Measurements from ENCODE around the gene REEP6. TPM values are rescaled to one million over a fixed set of nuclear protein-coding genes. Genes with fewer than 3 reads are reported as not detected.

Gene REEP6
- total and polyA plus RNA-seq, 2 of the 4 experiments (the other 2 are of a cell fraction): 1.3 to 2.2 TPM

DNA sequence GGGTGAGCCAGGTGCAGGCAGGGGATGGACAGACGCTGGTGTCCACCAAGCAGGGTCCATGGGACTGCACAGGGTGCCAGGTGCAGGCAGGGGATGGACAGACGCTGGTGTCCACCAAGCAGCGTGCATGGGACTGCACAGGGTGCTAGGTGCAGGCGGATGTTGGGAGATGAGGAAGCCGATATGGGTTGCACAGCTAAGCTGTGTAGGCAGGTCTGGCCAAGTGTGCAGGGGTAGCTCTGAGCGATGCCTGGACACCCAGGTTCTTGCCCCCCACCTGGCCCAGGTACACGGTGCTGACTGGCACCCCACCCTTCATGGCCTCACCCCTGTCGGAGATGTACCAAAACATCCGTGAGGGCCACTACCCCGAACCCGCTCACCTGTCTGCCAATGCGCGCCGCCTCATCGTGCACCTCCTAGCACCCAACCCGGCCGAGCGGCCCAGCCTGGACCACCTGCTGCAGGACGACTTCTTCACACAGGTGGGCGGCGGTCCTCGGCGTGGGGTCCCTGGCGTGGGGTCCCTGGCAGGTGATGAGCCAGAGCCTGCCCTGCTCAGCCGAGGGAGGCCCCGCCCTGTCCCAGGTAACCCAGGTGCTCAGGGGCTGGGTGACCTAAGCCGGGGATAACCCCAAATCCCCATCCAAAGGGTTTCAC is 36.8 kb downstream of the REEP6 start:
- H3K9ac ChIP-seq (ENCODE audit: low read depth, low read length): no peak overlapping the region
- H4K8ac ChIP-seq (ENCODE audit: low read depth in 2 of 2, low read length in 2 of 2): no peak overlapping the region
- dilution Hi-C loops (cut with HindIII; ENCODE audit: low sequenced_read_pairs, unreplicated experiment): no loop called here
- BruUV-seq (replicated peaks): no TSS peak
- H3K9me3 ChIP-seq (ENCODE audit: control insufficient read depth, insufficient read depth, low read length): no peaks in the 10 kb centered on the region
- ATAC-seq (ENCODE audit: low read depth): no peak
- no peak overlapping the region for H4K5ac ChIP-seq (ENCODE audit: low read depth, low read length)
- no peak overlapping the region for H3K4me2 ChIP-seq (ENCODE audit: low read depth, low read length)
- no peak overlapping the region for H3K27ac ChIP-seq (ENCODE audit: insufficient read depth, low read length)
- ChIA-PET POLR2A (ENCODE audit: unreplicated experiment) (interaction anchor here (0.7 kb wide), 1 partner anchor 126 kb away, joined by 4 read pairs; no protein-coding TSS in a partner anchor), CTCF (no interaction called here)
- no peak for TF ChIP-seq POLR2A (IDR thresholded peaks at IDR 0.05; ENCODE audit: low read depth, low read length)
- H3K18ac ChIP-seq (ENCODE audit: low read depth, low read length): no peak overlapping the region
- no peaks in the 10 kb centered on the region for H3K36me3 ChIP-seq (ENCODE audit: control insufficient read depth, insufficient read depth, low read length)
- no peak overlapping the region for H2BK20ac ChIP-seq (ENCODE audit: low read depth, low read length)
- H3K14ac ChIP-seq (replicated peaks; ENCODE audit: low read depth, low read length): no peak overlapping the region
- no peak for DNase-seq
- in situ Hi-C loops (cut with MboI; ENCODE audit: low sequenced_read_pairs): loop anchor here (25.0 kb wide), 1 partner anchor 260 kb away; no protein-coding TSS in a partner anchor
- 77% methylated on average over 18 of the region's 27 CpGs; no CpG with 5 or more reads in 1 of the 2 experiments for WGBS, 2 experiments (ENCODE audit: extremely low coverage in 2 of 2, insufficient read length in 1 of 2)
- intact Hi-C loops (cut with micrococcal nuclease): no loop called here
- H3K23ac ChIP-seq (ENCODE audit: low read depth, low read length): no peak overlapping the region
- no peak overlapping the region for H3K4me3 ChIP-seq (ENCODE audit: insufficient read depth, low read depth, low read length)
- no peak overlapping the region for H2AK5ac ChIP-seq (ENCODE audit: low read depth, low read length)
- no peak overlapping the region for H3K4ac ChIP-seq (ENCODE audit: low read depth, low read length)
- H2BK120ac ChIP-seq (ENCODE audit: low read depth, low read length): no peak overlapping the region
- no peaks in the 10 kb centered on the region; the same call in 1 of the 2 replicates for H3K4me1 ChIP-seq (ENCODE audit: control insufficient read depth, insufficient read depth, low read length)
- H2AK9ac ChIP-seq (replicated peaks; ENCODE audit: low read depth, low read length, poor library complexity): no peak overlapping the region
- H3K27me3 ChIP-seq (ENCODE audit: control insufficient read depth, insufficient read depth, low read length): peaks cover 27% of the 10 kb centered on the region
- H2AFZ ChIP-seq (replicated peaks; ENCODE audit: low read length, poor library complexity): no peak overlapping the region
- no peak overlapping the region for H3K56ac ChIP-seq (ENCODE audit: extremely low read depth, insufficient read depth, low read length)
- peaks cover 7% of the 10 kb centered on the region; the same call in 1 of the 2 replicates for H4K20me1 ChIP-seq (ENCODE audit: insufficient read depth, low read length)
- H3K9me1 ChIP-seq (ENCODE audit: insufficient read depth, low read length): peaks cover 4% of the 10 kb centered on the region; the same call in 1 of the 2 replicates
- no peaks in the 10 kb centered on the region for H3K79me1 ChIP-seq (ENCODE audit: low read depth in 1 of 2, low read length in 2 of 2)
- no peak overlapping the region for H2BK5ac ChIP-seq (ENCODE audit: low read depth, low read length, poor library complexity, severe bottlenecking)
- H4K91ac ChIP-seq (ENCODE audit: insufficient read depth, low read depth, low read length): no peak overlapping the region
- H2BK15ac ChIP-seq (ENCODE audit: low read depth, low read length): no peak overlapping the region
